GM18867 (cell line): ENCODE data around the gene APOBEC2.
A peak's percentile ranks its signal among the peaks of the same experiment; 100 is the strongest.
"Not testable (repeated sequence)": the region's sequence is repeated elsewhere in the genome, so short reads cannot be mapped to it uniquely, and the experiment has no call there.

ENCODE experiments used
- ATAC-seq: cut with Tn5 transposase; IDR thresholded peaks from one replicate; pipeline ENCODE4 v1.9.1; 2021; ENCODE audit warnings: mild to moderate bottlenecking, moderate library complexity; ENCODE audit not compliant: unreplicated experiment

The APOBEC2 gene

DNA sequence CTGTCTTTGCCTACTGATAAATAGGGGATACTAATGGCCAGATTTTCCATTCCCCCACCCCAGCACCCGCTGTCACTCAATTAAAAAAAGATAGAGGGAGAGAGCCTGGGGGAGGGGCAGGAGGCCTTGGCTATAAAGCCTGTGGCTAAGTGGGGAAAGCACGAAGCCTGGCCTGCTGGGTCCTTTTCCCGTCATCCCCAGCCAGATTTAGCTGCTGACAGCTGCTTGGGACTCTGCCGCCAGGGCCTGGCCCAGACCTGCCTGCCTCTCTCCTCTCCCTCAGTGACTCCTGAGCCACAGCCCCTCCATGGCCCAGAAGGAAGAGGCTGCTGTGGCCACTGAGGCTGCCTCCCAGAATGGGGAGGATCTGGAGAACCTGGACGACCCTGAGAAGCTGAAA lies at the start of gene APOBEC2:
TSS of gene APOBEC2 (plus strand) at position 162 of the 400 bp plus-strand sequence. CDS start at position 308, 146 bp downstream.
- ATAC-seq = no peak

DNA sequence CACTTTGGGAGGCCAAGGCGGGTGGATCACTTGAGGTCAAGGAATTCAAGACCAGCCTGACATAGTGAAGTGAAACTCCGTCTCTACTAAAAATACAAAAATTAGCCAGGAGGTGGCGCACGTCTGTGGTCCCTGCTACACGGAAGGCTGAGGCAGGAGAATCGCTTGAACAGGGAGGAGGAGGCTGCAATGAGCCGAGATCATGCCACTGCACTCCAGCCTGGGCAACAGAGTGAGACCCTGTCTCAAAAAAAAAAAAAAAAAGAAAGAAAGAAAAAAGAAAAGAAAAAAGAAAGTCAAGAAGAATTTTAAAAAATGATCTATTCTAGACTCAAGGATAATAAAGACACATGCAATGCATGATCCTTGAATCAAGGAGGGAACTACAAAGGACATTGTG lies 46.8 kb upstream of the APOBEC2 start:
- ATAC-seq = not testable (repeated sequence)

DNA sequence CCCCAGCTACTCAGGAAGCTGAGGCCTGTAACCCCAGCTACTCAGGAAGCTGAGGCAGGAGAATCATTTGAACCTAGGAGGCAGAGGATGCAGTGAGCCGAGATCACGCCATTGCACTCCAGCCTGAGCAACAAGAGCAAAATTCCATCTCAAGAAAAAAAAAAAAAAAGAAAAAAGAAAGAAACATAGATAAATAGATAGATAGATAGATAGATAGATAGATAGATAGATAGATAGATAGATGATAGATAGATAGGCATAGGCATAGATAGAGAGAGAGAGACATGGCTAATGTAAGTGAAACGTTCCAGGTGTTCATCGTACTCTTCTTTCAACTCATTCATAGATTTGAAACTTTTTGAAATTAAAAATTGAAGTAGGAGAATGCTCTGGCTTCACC lies 46.0 kb upstream of the APOBEC2 start:
- not testable (repeated sequence) for ATAC-seq

DNA sequence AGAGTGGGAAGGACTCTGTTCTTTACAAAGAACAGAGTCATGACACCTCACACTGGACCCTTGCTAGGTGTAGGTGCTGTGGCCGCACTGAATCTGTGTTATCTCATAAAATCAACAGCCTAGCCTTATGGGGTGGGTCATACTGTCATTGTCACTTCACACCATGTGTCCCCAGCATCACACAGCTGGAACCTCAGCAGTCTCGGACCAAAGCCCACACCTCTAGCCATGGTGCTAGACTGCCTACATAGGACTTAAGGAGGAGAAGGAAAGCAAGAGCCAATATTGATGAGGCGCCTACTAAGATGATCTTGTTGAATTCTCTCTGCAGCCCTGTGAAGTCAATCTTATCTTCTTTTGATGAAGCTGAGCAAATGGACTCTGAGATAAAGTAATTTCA lies 45.0 kb upstream of the APOBEC2 start:
- no peak for ATAC-seq

DNA sequence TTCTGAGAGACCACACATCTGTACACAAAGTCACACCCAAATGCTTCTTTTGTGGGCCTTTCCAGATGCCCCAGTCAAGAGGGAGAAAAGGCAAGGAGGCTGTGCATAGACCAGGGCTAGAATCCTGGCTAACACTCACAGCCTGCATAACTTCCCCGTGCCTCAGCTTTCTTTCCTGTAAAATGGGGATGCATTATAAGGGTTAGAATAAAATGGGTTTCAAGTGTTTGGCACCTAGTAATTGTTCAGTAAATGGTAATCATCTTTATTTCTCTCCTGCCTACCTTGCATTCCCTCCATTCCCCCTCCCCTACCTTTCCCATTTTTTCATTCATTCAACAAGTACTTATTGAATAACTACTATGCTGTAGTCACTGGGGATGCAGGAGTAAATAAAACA lies 43.3 kb upstream of the APOBEC2 start:
- ATAC-seq = no peak

DNA sequence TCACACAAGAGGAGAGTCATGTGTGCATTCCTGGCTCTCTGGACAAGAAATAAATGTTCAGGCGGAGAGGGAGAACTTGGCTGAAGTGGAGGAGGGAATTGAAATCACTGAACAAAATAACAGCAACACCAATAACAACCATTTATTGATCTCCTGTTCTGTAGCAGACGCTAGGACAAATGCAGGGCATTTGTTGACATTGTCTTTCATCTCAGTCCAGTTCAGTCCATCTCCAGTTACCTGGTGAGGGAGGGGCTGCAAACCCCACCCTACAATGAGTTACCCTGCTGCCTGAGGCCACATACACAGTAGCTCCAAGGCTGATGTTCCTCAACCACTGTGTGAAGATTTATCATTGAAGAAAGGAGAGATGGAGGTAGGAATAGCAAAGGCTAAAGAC lies 41.3 kb upstream of the APOBEC2 start:
- ATAC-seq = no peak

DNA sequence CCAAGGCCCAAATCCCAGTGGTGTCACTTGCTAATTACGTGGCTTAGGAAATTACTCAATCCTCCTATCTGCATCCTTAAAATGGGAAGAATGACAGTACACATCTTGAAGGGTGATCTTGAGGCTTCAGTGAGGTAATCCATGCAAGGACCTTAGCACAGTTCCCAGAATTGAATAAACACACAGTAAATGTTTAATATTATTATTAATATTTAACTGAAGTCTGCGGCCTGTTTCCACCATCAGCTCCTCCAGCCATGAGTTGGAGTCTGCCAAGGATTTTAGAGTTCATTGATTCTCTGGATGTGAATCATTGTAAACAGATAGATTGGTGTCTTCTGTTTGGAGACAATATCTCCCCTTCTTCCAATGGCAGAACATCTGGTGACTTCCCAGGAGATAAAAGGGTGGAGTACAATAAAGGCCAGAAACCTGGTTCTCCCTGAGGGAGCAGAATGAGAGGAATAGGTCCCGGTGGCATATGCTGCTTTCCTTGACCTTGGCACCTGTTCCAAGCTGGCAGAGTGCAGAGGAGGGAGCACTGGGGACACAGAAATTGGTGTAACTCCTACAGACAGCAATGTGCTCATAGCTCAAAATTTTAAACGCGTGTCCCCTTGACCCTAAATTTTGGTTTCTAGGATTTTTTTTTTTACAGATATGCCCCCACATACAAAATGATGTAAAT lies 39.4 kb upstream of the APOBEC2 start:
- ATAC-seq = no peak

DNA sequence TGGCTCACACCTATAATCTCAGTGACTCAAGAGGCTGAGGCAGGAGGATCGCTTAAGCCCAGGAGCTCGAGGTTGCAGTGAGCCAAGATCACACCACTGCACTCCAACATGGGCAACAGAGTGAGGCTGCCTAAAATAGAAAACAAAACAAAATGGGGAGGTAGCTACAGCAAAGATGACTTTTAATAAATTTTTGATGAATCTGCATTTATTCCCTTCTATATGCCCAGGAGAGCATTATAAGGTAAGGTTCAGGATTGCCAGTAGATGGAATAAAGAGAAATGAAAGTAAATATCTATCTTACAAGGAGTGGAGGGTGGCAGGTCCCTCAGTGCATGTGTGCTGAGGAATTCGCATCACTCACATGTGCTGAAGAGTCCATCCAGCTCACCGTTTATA lies 38.2 kb upstream of the APOBEC2 start:
- no peak for ATAC-seq

DNA sequence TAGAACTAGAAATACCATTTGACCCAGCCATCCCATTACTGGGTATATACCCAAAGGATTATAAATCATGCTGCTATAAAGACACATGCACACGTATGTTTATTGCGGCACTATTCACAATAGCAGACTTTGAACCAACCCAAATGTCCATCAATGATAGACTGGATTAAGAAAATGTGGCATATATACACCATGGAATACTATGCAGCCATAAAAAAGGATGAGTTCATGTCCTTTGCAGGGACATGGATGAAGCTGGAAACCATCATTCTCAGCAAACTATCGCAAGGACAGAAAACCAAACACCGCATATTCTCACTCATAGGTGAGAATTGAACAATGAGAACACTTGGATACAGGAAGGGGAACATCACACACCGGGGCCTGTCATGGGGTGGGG lies 37.1 kb upstream of the APOBEC2 start:
- not testable (repeated sequence) for ATAC-seq

DNA sequence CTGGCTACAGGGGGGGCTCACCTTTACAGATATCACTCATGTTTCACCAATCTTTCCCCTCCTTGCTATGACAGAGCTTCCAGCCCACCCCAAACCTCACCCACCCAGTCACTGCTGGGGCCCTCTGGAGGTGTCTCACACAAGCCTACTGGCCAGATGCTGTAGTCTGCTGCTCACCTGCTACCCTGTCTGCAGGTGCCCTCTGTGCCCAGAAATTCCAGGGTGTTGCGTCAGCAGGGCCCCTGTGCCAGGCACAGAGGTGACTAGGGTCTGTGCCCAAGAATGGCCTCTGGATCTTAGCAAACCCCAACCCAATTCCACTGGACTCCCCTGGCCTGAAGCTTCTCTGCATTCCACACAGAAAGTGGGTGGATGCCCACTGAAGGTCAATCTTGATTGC lies 35.3 kb upstream of the APOBEC2 start:
- ATAC-seq = no peak

DNA sequence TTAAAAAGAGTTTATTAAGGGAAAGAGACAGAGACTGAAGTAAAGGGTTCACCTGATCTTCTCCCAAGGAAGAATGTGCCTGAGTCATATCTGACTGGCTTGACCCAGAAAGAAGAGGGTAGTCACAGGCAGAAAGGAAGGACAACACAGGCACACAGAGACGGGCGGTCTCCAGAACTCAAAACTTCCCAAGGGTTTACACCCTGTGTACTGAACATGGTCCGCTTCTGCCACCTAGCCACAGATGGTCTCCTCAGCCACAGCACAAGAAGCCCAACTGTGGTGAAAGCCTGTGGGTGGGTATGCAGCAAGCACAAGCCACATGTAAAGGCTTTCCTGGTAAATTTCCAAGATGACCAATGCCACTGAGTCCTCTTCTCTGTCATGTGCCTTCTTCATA lies 31.2 kb upstream of the APOBEC2 start:
- ATAC-seq = no peak

DNA sequence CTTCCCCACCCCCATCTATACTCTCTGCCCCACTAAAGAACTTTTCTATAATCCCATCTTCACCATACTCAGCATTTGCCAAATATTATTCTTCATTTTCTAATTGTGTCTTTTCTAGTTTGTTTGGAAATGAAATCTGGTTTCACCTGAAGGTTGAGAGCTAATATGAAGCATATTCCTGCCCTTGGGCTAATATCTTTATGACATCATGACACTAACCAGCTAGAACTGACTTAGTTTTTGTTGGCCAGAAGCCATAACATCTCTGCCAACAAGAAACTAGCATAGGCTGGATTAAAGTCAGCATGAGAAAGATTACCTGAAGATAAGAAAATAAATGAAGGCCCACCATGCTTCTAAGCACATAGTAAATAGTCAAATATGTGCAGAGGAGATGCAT lies 30.7 kb upstream of the APOBEC2 start:
- ATAC-seq = no peak

DNA sequence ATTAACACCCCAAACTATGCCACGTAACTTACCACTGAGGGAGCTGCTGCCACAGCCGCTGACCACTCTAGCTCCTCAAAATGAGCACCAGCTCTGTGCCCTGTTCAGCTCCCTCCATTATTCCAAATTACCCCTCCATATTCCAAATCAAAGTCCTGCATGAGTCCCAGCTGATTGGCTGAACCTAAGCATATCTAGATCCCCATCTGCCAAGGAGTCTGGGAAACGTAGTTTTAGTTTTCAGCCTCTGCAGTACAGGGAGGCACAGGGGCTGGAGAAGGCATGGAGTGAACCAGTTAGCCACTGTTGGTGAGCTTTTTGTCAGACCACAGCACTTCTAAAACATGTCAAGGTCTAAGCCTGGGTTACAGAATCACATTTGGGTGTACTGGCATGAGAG lies 29.9 kb upstream of the APOBEC2 start:
- ATAC-seq = no peak

DNA sequence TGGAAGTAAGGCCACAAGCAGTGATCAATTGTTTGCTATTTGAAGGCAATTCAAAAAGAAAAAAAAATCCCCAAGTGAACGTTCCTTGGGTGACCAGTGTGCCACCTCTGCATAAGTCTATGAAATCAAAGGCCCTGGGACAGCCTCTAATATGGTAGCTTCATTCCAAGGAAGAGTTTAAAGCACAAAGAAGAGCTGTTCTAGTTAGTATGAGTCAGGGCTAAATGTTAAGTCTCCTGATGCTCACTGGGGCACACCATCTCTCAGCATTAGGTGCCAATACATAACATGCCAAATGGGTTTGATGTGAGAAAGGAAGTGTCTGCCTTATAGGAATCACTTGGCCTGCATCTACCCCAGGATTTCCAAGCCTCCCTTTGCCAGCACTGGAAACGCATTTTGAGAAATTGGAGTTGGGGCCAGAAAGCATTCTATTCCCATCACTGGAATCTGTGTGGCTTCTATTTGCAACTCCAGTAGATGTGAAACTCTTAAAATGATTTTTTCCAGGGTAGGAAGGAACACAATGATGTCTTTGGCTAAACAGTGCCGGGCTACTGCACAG lies 27.0 kb upstream of the APOBEC2 start:
- ATAC-seq = no peak

DNA sequence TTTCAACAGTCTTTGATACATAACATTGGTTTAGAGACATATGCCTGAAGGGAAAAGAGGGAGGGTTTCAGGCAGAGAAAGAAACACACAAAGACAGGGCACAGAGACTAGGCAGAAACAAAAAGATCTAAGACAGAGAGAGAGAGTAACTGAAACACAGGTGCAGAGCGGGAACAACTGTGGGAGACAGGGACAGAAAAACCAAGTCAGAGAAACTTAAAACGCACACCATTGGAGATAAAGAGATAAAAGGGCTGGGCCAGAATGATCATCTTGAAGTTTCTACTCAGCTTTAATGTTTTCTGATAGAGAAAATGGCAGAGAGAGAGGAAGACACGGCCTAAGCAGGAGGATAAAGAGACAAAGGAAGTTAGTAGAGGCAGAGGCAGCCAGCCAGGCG lies 25.8 kb upstream of the APOBEC2 start:
- no peak for ATAC-seq

DNA sequence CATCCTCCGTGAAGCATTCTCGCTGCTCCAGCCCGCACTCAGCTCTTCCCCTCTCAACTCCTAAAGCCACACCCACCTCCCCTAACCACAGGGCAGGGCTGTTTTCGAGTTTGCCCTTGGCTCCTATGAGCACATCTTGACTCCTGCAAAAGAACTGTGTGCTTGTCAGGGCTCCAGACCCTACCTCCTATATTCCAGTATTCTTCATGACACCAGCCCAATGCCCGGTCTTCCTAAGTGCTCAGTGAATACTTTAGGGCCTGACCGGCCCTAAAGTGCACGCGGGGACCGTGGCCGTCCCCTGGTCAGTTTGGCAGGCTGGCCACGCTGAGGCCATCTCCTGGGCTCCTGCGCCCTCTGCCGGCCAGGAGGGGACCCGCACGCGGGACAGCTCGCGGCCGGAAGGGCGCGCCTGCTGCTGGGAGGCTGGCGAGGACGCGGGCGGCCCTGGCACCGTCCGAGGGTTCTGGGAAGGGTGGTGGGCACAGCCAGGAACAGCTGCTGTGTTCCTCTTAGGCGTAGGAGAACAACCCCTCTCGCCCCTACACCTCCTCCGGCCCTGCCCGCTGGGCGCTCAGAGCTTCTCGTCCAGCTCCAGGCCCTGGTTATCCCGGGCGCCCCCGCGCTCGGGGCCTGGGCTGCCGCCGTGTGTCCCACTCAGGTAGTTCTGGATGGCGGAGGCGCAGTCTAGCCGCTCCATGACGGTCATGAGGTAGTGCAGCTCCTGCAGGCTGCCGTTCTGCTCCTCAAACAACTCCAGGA lies 25.0 kb upstream of the APOBEC2 start:
- peak; percentile 86 for ATAC-seq

DNA sequence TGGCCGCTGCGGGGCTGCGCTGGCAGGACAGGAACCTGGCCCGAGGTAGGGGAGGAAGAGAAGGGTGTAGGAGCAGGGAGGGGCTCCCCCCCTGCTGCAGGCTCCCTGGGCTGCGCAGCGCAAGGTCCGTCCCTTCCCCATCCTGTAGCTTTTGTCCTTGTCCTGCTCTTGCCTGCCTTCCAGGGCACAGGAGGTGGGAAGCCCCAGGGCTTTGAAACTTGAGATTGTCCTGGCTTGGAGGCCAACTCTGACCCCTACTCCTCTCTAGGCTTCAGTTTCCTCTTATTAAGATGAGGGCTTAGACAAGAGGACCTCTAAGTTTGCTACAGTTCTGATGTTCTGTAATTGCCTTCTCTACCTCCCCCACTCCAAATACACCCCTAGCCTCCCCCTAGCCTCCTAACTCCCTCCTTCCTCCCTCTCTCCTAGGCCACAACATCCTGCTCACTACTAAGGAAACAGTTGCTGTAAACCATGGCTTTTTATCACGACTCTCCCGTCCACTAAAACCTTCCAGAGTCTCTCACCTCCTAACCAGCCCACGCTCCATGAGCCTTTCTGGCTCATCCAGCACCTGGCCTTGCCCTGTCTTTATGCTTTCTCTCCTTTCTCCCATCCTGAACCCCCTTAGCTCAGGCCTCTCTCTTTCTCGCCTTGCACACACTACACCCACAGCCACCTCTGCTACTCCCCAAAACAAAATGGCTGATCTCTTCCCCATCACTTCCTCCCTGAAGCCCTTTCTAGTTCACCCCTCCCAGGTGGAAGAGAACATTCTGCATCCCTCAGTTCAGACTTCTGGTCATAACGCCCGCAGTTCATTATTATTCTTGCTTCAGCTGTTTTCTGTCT lies 24.2 kb upstream of the APOBEC2 start:
- ATAC-seq = no peak

DNA sequence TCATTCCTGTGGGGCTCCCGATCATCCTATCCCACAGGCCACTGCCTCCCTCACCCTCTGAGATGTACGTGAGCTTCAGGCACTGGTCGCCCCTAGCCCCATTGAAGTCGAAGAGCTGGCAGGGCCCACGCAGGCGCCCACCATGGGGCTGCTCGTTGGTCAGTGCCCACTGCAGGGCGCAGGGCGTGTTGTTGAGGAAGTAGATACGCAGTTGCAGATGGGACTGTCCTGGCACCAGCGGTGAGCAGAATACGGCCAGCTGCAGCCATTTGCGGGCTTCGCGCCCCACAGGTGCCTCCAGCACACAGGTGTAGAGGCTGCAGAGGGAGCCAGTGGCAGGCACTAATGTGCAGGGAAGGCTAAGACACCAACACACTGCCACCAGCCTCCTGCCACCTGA lies 20.2 kb upstream of the APOBEC2 start:
- ATAC-seq = no peak

DNA sequence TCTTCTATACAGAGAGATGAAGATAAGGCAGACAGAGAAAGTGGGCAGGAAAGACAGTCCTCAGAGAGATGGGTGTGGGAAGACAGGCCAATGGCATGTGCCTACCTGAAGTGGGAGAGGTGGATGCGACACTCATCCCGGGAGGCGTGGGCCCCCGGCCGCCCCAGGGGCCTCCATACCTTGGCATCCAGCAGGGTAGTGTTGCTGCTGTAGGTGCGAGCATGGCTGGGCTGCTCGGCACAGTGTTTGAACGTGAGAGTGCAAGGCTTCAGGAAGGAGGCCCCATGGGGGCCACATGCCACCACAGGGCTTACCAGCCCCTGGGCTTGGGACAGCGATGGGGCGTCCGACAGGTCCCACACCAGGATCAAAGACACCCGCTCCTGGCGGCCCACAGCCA lies 19.2 kb upstream of the APOBEC2 start:
- no peak for ATAC-seq

DNA sequence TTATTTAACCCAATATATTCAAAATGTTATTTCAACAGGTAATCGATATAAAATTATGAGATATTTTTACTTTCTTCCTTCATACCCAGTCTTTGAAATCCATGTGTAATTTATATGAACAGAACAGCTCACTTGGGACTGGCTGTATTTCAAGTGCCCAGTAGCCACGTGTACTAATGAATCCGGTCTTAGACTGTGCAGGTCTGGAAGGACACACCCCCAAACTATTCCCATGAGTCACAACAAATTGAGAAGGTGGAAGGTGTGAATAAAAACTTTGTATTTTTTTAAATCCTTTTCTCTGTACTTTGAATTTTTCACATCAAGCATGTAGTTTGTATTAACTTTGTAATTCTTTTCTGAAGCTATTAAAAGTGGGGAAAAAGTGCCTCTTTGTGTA lies 16.8 kb upstream of the APOBEC2 start:
- ATAC-seq = no peak

DNA sequence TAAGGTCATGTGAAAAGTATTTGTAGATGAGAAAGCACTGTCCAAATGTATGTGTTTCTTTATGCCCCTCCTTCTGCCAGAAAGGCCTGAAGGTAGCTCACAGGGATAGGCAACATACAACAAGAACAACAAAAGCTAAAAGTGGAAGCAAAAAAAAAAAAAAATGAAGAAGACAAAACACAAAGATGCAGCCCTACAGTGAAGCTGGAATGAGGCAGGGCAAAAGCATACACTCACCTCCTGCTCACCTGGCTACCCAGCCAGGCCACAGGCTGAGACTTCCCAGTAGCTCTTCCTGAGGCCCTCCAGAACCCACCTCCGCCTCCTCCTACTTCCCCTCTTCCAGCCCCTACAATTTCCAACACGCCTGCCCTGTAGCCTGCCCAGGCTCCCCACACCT lies 16.4 kb upstream of the APOBEC2 start:
- ATAC-seq = no peak
